HCT116 (cell line): ENCODE data around the gene HOXC11. TPM values are rescaled to one million over a fixed set of nuclear protein-coding genes. Genes with fewer than 3 reads are reported as not detected.

ENCODE experiments used
- ATAC-seq: fragments of 200-7000 bp; cut with Tn5 transposase; 2 replicates; pipeline ENCODE4 v1.9.1; 2020; ENCODE audit warnings: mild to moderate bottlenecking, moderate library complexity
- BruUV-seq: library from RNA; stranded (reverse); fragments of 400-500 nt; replicated peaks from 2 replicates; lab custom pipeline; 2021; lab: Mats Ljungman, UMichigan
- CTCF ChIA-PET: fragments of 300-600 bp; sonication (Branson Sonifier 250); formaldehyde crosslinking; loops from one replicate; lab custom pipeline; 2021; ENCODE audit warnings: antibody characterized with exemption; lab: Charles Lee
- POLR2A ChIA-PET: fragments of 300-600, 350-600 bp; sonication (Branson Sonifier 250); formaldehyde crosslinking; loops from one replicate; lab custom pipeline; 2021; ENCODE audit warnings: antibody characterized with exemption; lab: Charles Lee
- RAD21 ChIA-PET, 2 experiments: fragments of 300-600 bp; sonication (Branson Sonifier 250); formaldehyde crosslinking; loops; one replicate each; lab custom pipeline; 2023; ENCODE audit warnings: low total read pairs in 2 of 2; ENCODE audit not compliant: uncharacterized antibody in 2 of 2, unreplicated experiment in 2 of 2, low non-redundant PET in 1 of 2; lab: Charles Lee
- DNase-seq: peaks from one replicate; pipeline ENCODE4 v3.0.0-alpha.2; 2010; ENCODE audit warnings: low read depth, low spot score
- H2AFZ ChIP-seq: fragments of 200-600 bp; shearing (Covaris generic), sonication (generic); 2 replicates; pipeline ENCODE4 v1.6.1; 2017; ENCODE audit warnings: low read depth, mixed run types, mixed read lengths, antibody characterized with exemption, low read length; ENCODE audit not compliant: poor library complexity, severe bottlenecking
- H3K27ac ChIP-seq: 2 replicates; pipeline ENCODE4 v1.5.1; 2012; ENCODE audit warnings: low read depth, low read length
- H3K27me3 ChIP-seq: fragments of 200-600 bp; sonication (generic); 2 replicates; pipeline ENCODE4 v1.6.1; 2016; ENCODE audit warnings: mixed run types, low read length, mixed read lengths; ENCODE audit not compliant: insufficient read depth
- H3K36me3 ChIP-seq, 2 experiments: fragments of 200-500 bp in 1 of 2; fragments of 200-600 bp in 1 of 2; sonication (Bioruptor generic) in 1 of 2; sonication (generic) in 1 of 2; 2 replicates each; pipeline versions ENCODE4 v1.5.1 to v1.6.1; 2014 to 2016; ENCODE audit warnings: low read length in 2 of 2, inconsistent platforms in 1 of 2, mixed read lengths in 1 of 2, mixed run types in 1 of 2; ENCODE audit not compliant: insufficient read depth in 2 of 2, control insufficient read depth in 1 of 2
- H3K4me1 ChIP-seq, 2 experiments: fragments of 200-600 bp in 1 of 2; sonication (generic) in 1 of 2; 2 replicates each; pipeline versions ENCODE4 v1.5.1 to v1.6.1; 2012 to 2017; ENCODE audit warnings: low read length in 2 of 2, inconsistent platforms in 1 of 2, mild to moderate bottlenecking in 1 of 2, mixed read lengths in 1 of 2, mixed run types in 1 of 2, moderate library complexity in 1 of 2; ENCODE audit not compliant: insufficient read depth in 2 of 2, control insufficient read depth in 1 of 2
- H3K4me2 ChIP-seq: fragments of 200-600 bp; sonication (generic); 2 replicates; pipeline ENCODE4 v1.6.1; 2017; ENCODE audit warnings: mixed run types, low read length, mixed read lengths
- H3K4me3 ChIP-seq, 2 experiments: fragments of 200-600 bp in 1 of 2; sonication (generic) in 1 of 2; replicated peaks in 1 of 2; 2 replicates each; pipeline ENCODE4 v1.5.1; 2011 to 2016; ENCODE audit warnings: low read length in 2 of 2, control low read depth in 1 of 2, low read depth in 1 of 2, mild to moderate bottlenecking in 1 of 2, mixed read lengths in 1 of 2, mixed run types in 1 of 2
- H3K79me2 ChIP-seq: fragments of 200-600 bp; sonication (generic); 2 replicates; pipeline ENCODE4 v1.6.1; 2017; ENCODE audit warnings: mild to moderate bottlenecking, mixed run types, low read length, moderate library complexity, mixed read lengths; ENCODE audit not compliant: insufficient read depth
- H3K9ac ChIP-seq: fragments of 200-600 bp; sonication (generic); 2 replicates; pipeline ENCODE4 v1.6.1; 2016; ENCODE audit warnings: low read length, mixed read lengths
- H3K9me2 ChIP-seq: fragments of 200-600 bp; sonication (generic), shearing (Covaris generic); 2 replicates; pipeline ENCODE4 v1.6.1; 2017; ENCODE audit warnings: mixed run types, mild to moderate bottlenecking, moderate library complexity; ENCODE audit not compliant: insufficient read depth
- H3K9me3 ChIP-seq, 2 experiments: fragments of 200-500 bp in 1 of 2; fragments of 200-600 bp in 1 of 2; sonication (Bioruptor generic) in 1 of 2; sonication (generic) in 1 of 2; 2 replicates each; pipeline ENCODE4 v1.6.1; 2014 to 2017; ENCODE audit warnings: low read length in 2 of 2, mixed read lengths in 2 of 2, inconsistent platforms in 1 of 2, low read depth in 1 of 2, mild to moderate bottlenecking in 1 of 2, mixed run types in 1 of 2, moderate library complexity in 1 of 2; ENCODE audit not compliant: control insufficient read depth in 1 of 2, insufficient read depth in 1 of 2
- H4K20me1 ChIP-seq: fragments of 200-600 bp; sonication (generic), shearing (Covaris generic); 2 replicates; pipeline ENCODE4 v1.6.1; 2017; ENCODE audit warnings: mixed run types, mild to moderate bottlenecking, moderate library complexity; ENCODE audit not compliant: insufficient read depth
- POLR2AphosphoS5 ChIP-seq: IDR thresholded peaks from 2 replicates; pipeline ENCODE4 v1.6.1; 2011; ENCODE audit warnings: mild to moderate bottlenecking, low read depth, low read length, moderate library complexity
- RAD21 ChIP-seq: IDR thresholded peaks from 2 replicates; pipeline ENCODE4 v1.6.1; 2012; ENCODE audit warnings: low read depth, mild to moderate bottlenecking
- SIN3A ChIP-seq: IDR thresholded peaks from 2 replicates; pipeline ENCODE4 v1.6.1; 2012; ENCODE audit warnings: low read depth
- YY1 ChIP-seq: IDR thresholded peaks from 2 replicates; pipeline ENCODE4 v1.6.1; 2011; ENCODE audit warnings: low read length, low read depth, moderate library complexity, mild to moderate bottlenecking; ENCODE audit not compliant: insufficient replicate concordance; ENCODE audit errors: extremely low read depth
- ZFX ChIP-seq: fragments of 450-650 bp; IDR thresholded peaks from 2 replicates; pipeline ENCODE4 v1.6.1; 2017
- intact Hi-C: fragments of 100-400 bp; cut with micrococcal nuclease; formaldehyde crosslinking; loops from 2 replicates; pipeline ENCODE4 v1.10.0; 2022
- total RNA-seq: library from RNA; stranded (reverse); gene quantifications from one replicate; pipeline ENCODE4 v1.2.1, GENCODE V29; 2021; ENCODE audit not compliant: unreplicated experiment
- TF ChIP-seq, protein P1 (sequence below): IDR thresholded peaks from 2 replicates; pipeline ENCODE4 v1.6.1; 2011; ENCODE audit warnings: mild to moderate bottlenecking, low read length, moderate library complexity; ENCODE audit not compliant: insufficient replicate concordance; ENCODE audit errors: extremely low read depth
- TF ChIP-seq, protein P2 (sequence below), 3 experiments: fragments of 200-600 bp in 1 of 3; sonication (generic) in 1 of 3; IDR thresholded peaks in 2 of 3; conservative IDR thresholded peaks in 1 of 3; 2 replicates each; pipeline ENCODE4 v1.5.1; 2012 to 2017; ENCODE audit warnings: low read depth in 2 of 3, low read length in 2 of 3, antibody characterized with exemption in 1 of 3, borderline replicate concordance in 1 of 3, control low read depth in 1 of 3, mild to moderate bottlenecking in 1 of 3, mixed read lengths in 1 of 3, mixed run types in 1 of 3, moderate library complexity in 1 of 3; ENCODE audit not compliant: insufficient read depth in 1 of 3

The HOXC11 gene
- total RNA-seq, 1 experiment from 2014 or later: 0.22 TPM

DNA sequence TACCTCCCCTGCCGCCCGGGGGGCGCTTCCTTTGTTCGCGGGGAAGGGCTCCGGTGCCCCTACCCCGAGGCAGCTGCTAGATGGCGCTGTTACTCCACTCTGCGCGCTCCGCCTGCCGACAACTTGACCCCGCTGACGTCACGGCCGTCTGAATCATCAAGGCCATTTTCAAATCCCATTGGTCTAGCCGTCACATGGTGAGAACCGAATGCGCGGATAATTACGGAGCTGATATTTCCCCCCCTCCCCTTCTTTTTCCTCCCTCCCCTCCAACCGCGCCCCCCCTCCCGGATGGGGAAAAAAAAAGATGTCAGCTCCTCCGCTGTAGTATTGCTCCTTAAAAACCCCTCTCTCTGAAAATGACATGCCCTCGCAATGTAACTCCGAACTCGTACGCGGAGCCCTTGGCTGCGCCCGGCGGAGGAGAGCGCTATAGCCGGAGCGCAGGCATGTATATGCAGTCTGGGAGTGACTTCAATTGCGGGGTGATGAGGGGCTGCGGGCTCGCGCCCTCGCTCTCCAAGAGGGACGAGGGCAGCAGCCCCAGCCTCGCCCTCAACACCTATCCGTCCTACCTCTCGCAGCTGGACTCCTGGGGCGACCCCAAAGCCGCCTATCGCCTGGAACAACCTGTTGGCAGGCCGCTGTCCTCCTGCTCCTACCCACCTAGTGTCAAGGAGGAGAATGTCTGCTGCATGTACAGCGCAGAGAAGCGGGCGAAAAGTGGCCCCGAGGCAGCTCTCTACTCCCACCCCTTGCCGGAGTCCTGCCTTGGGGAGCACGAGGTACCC is 12.2 kb downstream of the HOXC11 start, which contains the start of gene HOXC10:
Gene HOXC10 (plus strand): TSS at position 246 of the 791 bp plus-strand sequence. CDS start 114 bp downstream, at position 360.
- no peaks in the 10 kb centered on the region for H3K9me2 ChIP-seq
- peaks cover 4 to 17% of the 10 kb centered on the region in 2 experiments for H3K4me1 ChIP-seq
- peak; percentile 87 for ATAC-seq
- no peaks in the 10 kb centered on the region for H3K27me3 ChIP-seq
- H3K27ac ChIP-seq: no peak within 1 kb of the TSS
- no peaks in the 10 kb centered on the region for H4K20me1 ChIP-seq
- ChIA-PET POLR2A (interaction anchor here (0.6 to 1.3 kb wide), 4 partner anchors 10 to 252 kb away, joined by 3 read pairs; partner anchors contain the start of gene HOXC9), RAD21 (interaction anchor here (0.5 to 1.0 kb wide), 9 partner anchors 154 to 406 kb away, joined by 3 to 8 read pairs (median 4); no protein-coding TSS in a partner anchor), CTCF (interaction anchor here (0.6 to 5.7 kb wide), 32 partner anchors 8 to 394 kb away, joined by 3 to 35 read pairs (median 5); partner anchors contain the start of genes HOXC12, HOXC5, HOXC9 and SMUG1)
- peak within 1 kb of the TSS; percentile 15; the same call in 1 of the 2 replicates for H3K9ac ChIP-seq
- H3K4me3 ChIP-seq: peak within 1 kb of the TSS in 1 of 2 experiments; percentile 30; a peak in 2 of 4 replicates
- BruUV-seq: TSS peak; percentile 62
- peak within 1 kb of the TSS; percentile 77 for H2AFZ ChIP-seq
- no peaks in the 10 kb centered on the region for H3K36me3 ChIP-seq
- no peaks in the 10 kb centered on the region for H3K9me3 ChIP-seq
- DNase-seq: peak; percentile 93
- intact Hi-C loops: loop anchor here (2.0 to 5.0 kb wide), 3 partner anchors 216 to 230 kb away; no protein-coding TSS in a partner anchor
- no peaks in the 10 kb centered on the region for H3K79me2 ChIP-seq
- TF ChIP-seq SIN3A (no peak), YY1 (peak; percentile 42), ZFX (no peak), POLR2AphosphoS5 (0 out of 2 replicates have a peak, but pooled peaks have one; percentile 39), RAD21 (peak; percentile 87)
- TF ChIP-seq, protein P1, sequence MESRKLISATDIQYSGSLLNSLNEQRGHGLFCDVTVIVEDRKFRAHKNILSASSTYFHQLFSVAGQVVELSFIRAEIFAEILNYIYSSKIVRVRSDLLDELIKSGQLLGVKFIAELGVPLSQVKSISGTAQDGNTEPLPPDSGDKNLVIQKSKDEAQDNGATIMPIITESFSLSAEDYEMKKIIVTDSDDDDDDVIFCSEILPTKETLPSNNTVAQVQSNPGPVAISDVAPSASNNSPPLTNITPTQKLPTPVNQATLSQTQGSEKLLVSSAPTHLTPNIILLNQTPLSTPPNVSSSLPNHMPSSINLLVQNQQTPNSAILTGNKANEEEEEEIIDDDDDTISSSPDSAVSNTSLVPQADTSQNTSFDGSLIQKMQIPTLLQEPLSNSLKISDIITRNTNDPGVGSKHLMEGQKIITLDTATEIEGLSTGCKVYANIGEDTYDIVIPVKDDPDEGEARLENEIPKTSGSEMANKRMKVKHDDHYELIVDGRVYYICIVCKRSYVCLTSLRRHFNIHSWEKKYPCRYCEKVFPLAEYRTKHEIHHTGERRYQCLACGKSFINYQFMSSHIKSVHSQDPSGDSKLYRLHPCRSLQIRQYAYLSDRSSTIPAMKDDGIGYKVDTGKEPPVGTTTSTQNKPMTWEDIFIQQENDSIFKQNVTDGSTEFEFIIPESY: no peak
- TF ChIP-seq, protein P2, sequence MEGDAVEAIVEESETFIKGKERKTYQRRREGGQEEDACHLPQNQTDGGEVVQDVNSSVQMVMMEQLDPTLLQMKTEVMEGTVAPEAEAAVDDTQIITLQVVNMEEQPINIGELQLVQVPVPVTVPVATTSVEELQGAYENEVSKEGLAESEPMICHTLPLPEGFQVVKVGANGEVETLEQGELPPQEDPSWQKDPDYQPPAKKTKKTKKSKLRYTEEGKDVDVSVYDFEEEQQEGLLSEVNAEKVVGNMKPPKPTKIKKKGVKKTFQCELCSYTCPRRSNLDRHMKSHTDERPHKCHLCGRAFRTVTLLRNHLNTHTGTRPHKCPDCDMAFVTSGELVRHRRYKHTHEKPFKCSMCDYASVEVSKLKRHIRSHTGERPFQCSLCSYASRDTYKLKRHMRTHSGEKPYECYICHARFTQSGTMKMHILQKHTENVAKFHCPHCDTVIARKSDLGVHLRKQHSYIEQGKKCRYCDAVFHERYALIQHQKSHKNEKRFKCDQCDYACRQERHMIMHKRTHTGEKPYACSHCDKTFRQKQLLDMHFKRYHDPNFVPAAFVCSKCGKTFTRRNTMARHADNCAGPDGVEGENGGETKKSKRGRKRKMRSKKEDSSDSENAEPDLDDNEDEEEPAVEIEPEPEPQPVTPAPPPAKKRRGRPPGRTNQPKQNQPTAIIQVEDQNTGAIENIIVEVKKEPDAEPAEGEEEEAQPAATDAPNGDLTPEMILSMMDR (IDR thresholded peaks at IDR 0.05 in 2 of 3, conservative IDR thresholded peaks at IDR 0.05 in 1 of 3; ENCODE audit: borderline replicate concordance in 1 of 3, insufficient read depth in 1 of 3, low read depth in 2 of 3, low read length in 2 of 3): peak; percentile 76 to 86 (median 82)
- H3K4me2 ChIP-seq: peak within 1 kb of the TSS; percentile 57
